GM10266 (cell line): Measurements from ENCODE around the gene KCNJ15.

Source experiments
- DNase-seq: peaks from one replicate; pipeline ENCODE4 v3.0.0; 2012; ENCODE audit errors: extremely low spot score
- TF ChIP-seq, protein P1 (sequence below): IDR thresholded peaks from 2 replicates; pipeline ENCODE4 v1.5.1; 2012; ENCODE audit warnings: mild to moderate bottlenecking, low read depth; ENCODE audit not compliant: control insufficient read depth, insufficient read depth; ENCODE audit errors: missing control alignments

Gene KCNJ15

DNA sequence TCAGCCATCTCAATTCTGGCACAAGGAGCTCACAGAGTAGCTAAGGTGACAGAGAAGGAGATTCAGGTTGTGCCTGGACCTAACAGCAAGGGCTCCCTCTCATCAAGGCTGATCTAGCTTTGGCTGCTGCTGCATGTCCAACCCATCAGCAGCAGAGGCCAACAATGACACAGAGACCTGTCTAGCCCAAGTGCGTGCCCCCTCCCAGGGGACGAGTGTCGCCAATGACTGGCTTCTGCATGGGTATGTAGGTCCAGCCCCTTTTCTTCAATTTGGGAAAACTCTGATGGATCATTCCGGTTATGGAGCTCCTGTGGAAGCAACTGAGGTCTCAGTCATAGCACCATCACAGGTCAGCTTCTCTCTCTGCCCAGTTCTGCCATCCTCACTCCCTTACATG is 83.3 kb downstream of the KCNJ15 start:
- TF ChIP-seq, protein P1, sequence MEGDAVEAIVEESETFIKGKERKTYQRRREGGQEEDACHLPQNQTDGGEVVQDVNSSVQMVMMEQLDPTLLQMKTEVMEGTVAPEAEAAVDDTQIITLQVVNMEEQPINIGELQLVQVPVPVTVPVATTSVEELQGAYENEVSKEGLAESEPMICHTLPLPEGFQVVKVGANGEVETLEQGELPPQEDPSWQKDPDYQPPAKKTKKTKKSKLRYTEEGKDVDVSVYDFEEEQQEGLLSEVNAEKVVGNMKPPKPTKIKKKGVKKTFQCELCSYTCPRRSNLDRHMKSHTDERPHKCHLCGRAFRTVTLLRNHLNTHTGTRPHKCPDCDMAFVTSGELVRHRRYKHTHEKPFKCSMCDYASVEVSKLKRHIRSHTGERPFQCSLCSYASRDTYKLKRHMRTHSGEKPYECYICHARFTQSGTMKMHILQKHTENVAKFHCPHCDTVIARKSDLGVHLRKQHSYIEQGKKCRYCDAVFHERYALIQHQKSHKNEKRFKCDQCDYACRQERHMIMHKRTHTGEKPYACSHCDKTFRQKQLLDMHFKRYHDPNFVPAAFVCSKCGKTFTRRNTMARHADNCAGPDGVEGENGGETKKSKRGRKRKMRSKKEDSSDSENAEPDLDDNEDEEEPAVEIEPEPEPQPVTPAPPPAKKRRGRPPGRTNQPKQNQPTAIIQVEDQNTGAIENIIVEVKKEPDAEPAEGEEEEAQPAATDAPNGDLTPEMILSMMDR: no peak
- DNase-seq: no peak

DNA sequence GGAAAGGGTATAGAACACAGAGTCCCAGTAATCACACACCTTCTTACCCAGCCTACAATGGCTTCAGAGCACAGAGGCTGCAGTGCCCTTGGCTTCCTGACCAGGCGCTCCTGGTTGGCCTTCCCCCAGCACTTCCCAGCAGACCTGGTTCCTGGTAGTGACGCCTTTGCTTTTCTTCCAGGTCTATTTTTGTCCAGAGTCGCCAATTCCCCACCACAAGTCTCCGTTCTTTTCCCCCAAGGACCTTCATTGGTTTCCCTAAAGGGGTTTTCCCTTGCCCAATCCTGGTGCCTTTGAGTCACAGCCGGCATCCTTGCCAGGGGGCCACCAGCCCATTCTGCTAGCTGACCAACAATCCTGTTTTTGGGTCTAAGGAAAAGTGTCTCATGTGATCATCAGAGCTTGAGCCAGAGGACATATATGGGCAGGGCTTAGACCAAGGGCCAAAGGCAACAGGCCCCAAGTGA is 84.8 kb downstream of the KCNJ15 start:
- DNase-seq: no peak
- TF ChIP-seq, protein P1: no peak

DNA sequence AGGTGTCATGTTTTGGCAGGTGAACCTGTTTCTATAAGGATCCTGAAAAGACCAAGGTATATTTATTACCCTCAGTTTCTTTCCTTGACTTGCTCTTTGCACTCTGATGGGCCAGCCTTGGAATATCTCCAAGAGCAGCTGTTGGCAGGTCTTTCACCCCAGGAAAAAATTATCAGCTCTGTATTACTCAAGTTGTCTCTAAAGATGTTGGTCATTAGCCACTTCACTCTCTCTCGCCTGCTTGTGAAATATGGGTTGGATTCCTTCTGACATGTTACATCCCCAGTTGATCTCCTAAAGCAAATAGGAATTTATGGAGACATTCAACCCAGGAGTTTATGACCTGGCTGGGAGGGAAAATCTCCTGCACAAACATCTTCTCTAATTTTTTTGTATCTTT is 85.9 kb downstream of the KCNJ15 start:
- TF ChIP-seq, protein P1: no peak
- no peak for DNase-seq

DNA sequence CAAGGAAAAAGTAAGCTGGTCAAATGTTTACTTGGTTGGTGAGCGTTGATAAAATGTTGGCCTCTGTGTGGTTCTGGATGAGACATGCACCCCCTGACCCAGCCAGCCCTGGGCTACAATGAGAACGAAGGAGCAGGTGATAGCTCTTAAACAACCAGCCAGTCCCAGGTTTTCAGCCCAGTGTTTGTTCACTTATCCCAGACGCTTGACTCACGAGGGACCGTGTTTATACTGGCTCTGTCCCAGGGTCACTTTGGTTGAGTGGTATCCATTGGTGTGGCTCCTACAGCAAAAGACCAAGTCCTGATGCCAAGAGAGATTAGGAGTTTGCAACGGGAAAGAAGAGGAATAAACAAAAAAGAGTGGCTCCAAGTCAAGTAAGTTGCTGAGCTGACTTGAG is 86.9 kb downstream of the KCNJ15 start:
- DNase-seq: no peak
- TF ChIP-seq, protein P1: no peak

DNA sequence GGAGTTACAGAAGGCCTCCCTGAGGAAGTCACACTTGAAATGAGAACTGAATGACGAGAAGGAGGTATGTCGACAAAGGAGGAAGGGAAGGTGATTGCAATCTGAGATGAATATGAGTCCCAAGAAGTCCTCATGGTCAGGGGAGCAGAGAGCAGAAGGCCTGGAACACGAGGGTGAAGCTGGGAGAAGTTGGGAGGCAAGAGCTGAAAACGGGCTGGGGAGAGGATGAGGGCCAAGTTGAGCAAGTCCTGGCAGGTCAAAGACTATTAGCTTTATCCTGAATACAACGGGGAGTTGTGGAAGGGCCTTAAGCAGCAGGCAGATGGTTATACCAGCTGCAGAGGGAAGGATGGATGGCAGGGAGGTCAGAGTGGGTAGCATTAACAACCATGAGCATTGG is 89.5 kb downstream of the KCNJ15 start:
- no peak for DNase-seq
- TF ChIP-seq, protein P1: no peak

DNA sequence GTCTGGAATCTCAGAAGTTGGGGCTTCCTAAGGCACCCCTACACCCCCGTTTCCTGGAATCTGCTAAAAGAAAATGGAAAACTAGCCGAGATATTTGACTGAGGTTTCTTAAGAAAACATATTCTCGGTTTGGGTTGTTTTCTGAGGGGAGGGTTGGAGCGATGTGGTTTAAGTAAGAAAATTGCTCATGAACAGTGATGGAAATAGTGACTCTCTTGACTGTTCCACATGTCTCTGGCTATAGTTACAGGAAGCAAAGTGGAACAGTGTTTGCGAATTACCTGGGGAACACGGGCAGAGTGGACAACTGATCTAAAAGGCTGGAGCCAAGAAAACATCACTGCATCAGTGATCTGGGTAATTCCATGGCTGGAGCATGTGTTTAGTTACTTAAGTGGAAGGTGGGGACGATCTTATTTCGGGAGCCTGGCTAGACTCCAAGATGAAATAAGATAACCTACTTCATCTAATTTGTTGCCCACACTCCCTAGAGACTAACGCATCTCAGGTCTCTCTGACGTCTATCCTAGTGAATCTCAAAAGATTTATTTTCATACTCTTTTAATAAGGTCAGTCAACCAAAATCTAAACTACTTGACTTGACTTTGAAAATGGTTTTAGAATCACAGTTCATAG is 92.4 kb downstream of the KCNJ15 start:
- DNase-seq: no peak
- TF ChIP-seq, protein P1: no peak

DNA sequence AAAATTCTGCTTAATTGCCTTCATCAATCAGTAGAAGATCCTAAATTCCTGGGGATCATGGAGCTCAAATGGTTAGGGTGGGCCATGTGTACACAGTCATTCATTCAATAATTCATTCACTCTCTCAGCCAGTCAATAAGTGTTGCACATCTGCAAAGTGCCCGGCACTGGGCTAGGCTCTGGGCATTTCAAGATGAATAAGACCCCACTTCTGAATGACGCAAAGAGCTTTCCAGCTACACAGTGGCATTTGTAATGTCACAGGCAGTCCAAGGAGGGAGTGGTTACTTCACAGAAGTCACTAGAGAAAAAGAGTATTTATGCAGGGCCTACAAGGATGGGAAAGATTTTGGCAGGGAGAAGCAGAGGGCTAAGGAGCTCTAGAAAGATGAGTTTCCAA is 93.2 kb downstream of the KCNJ15 start:
- no peak for DNase-seq
- TF ChIP-seq, protein P1: no peak
